H1 (cell line): Measurements from ENCODE around the gene ANK3. TPM values are rescaled to one million over a fixed set of nuclear protein-coding genes. Genes with fewer than 3 reads are reported as not detected.

Source experiments
- BCL11A ChIP-seq, 2 experiments: IDR thresholded peaks; one replicate each; pipeline ENCODE4 v1.6.1; 2011; ENCODE audit warnings: low read depth in 2 of 2, low read length in 2 of 2, mild to moderate bottlenecking in 2 of 2
- CHD7 ChIP-seq: fragments of 300-600 bp; sonication (generic); IDR thresholded peaks from 2 replicates; pipeline ENCODE4 v1.7.1; 2012; ENCODE audit warnings: low read length, moderate library complexity, mild to moderate bottlenecking, inconsistent platforms; ENCODE audit not compliant: insufficient replicate concordance
- POU5F1 ChIP-seq: IDR thresholded peaks from 2 replicates; pipeline ENCODE4 v1.6.1; 2011; ENCODE audit warnings: low read depth, mild to moderate bottlenecking, low read length, moderate library complexity
- RFX5 ChIP-seq: IDR thresholded peaks from 2 replicates; pipeline ENCODE4 v1.6.1; 2011; ENCODE audit warnings: low read depth, low read length, improper control_type of control experiment, borderline replicate concordance
- TAF1 ChIP-seq: IDR thresholded peaks from 2 replicates; pipeline ENCODE4 v1.6.1; 2011; ENCODE audit warnings: mild to moderate bottlenecking, low read depth, low read length
- TAF7 ChIP-seq: optimal IDR thresholded peaks from 2 replicates; pipeline ENCODE3; 2011; ENCODE audit warnings: low read depth, mild to moderate bottlenecking, inconsistent platforms, low read length, moderate library complexity, borderline replicate concordance
- polyA plus RNA-seq, 7 experiments: library from polyadenylated mRNA; depleted of rRNA in 3 of 7; stranded (reverse) in 5 of 7; unstranded in 2 of 7; fragments of >200 nt in 5 of 7; fragments of 200-250 nt in 2 of 7; gene quantifications; 1 replicate in 5 of 7; 2 replicates in 1 of 7; 4 replicates in 1 of 7; pipeline versions ENCODE4 v1.2.1 to v1.2.3, GENCODE V29; 2011 to 2013; ENCODE audit warnings: missing spikeins in 2 of 7, mixed read lengths in 2 of 7
- total RNA-seq: library from RNA; stranded (reverse); fragmentation: NEBNext Ultra II Directional; extraction: Animal tissue kit (Norgen Biotek cat#: 25700); gene quantifications from 2 replicates; pipeline ENCODE4 v1.2.1, GENCODE V29; 2021

The ANK3 gene
- total and polyA plus RNA-seq, 2 of the 8 experiments (the other 6 are each of a cell fraction or from before 2014, with no cell fraction given), result 18.1 to 67.9 TPM

GRCh38 chr10:60003651-60004523 is 385.8 kb downstream of the ANK3 start (continued):
- TF ChIP-seq POU5F1 (peak; percentile 74; the same call in 1 of the 2 replicates), TAF1 (0 out of 2 replicates have a peak, but pooled peaks have one; percentile 15), TAF7 (no peak), BCL11A (IDR thresholded peaks at IDR 0.05; ENCODE audit: low read depth in 2 of 2, low read length in 2 of 2) (peak in 1 of 2 experiments; percentile 40), CHD7 (peak; percentile 83), RFX5 (no peak)
